8988T (cell line): ENCODE data around the gene TPK1.
"Not testable (repeated sequence)": the region's sequence is repeated elsewhere in the genome, so short reads cannot be mapped to it uniquely, and the experiment has no call there.

ENCODE experiments used
- DNase-seq: peaks from one replicate; pipeline ENCODE4 v3.0.0; 2011

TPK1 gene

DNA sequence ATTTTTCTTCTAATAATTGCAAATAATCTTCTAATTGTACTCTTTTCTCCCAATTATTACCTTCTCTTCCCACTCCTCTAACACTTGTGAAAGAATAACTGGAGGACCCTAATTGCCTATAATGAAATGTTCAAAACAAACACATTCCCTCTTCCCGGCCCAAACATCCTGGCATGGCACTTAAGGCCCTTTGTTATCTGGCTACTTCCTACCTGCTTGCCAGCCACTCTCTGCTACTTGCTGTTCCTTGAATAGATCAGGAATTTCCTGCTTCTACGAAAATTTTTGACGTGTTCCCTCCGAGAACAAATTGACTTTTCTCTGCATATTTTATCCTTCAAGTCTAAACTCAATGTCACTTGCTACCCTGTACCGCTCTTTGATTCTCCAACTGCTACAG is 376.2 kb downstream of the TPK1 start:
- DNase-seq: no peak

DNA sequence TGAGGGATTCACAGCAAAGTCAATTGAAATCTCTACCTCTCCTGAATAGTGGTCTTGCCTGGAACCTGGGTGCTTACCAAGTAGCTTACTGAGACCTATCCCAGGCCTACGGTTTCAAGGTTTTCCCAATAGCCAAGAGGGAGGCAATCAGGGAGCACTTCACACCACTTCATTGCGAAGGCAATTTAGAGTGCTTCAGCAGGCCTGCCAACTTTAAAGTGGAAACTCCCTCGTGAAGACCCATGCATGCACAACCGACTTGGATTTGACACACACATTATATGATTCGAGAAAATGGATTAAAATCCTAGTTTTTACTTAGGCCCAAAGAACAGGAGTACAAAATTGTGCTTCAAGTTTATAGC is 380.8 kb downstream of the TPK1 start:
- DNase-seq: no peak

DNA sequence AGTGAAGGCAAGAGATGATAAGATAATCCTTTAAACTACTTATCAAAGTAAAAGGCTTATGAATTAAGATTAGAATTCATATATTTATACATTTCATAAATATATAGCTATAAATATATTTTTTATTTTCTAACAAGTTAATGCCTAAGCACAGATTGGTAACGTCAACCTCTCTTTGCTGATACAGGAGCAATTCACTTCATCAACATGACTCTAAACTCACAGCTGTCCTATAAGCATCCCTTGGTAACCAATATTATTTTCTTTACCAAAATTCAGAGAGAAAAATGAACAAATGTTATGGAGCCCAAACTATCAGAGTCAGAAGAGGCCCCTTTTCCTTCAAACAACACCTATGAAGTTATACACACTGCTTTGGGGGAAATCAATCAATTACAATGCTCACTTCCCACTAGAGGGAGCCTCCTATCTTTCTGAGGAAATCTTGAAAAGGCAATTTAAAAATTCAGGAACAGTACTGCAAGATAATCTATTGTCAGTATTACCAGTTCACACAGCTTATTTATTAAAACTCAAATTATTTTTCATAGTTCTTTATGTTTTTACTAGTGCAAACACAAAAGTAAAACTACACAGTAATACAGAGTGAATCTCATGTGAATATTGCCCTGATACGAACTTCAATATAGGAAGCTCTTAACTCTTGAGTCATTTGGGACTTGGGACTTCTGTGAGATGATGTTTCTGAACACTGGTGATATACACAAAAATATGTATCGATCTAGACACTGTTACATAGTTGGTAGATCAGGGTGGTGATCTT is 381.4 kb downstream of the TPK1 start:
- no peak for DNase-seq

- DNase-seq: no peak
Observed at GRCh38 chr7:144452064-144452463, 383.8 kb downstream of the TPK1 start.

- DNase-seq: no peak
Observed at GRCh38 chr7:144445590-144445989, 390.3 kb downstream of the TPK1 start.

DNA sequence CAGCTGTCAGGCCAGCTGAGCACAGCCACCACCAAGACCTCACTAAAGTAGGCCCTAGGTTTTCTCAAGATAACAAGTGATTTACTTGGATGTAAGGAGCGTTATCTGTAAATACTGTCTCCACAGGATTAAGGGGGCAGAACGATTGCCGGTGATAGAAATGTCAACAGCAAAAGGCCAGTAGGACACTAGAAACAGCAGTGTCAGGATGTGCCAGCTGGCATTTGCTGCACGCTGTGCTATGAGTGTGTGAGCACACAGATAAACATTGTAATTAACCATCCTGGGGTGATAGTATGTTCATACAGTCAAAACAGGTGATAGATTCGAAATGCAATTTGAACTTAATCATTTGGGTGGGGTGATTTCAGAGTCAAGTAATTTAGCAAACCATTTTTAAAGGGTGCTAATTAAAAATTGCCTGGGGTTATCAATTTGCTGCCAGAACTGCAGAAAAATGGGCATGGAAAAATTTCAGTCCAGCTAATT is 396.1 kb downstream of the TPK1 start:
- no peak for DNase-seq

- DNase-seq: no peak
Observed at GRCh38 chr7:144438759-144439158, 397.1 kb downstream of the TPK1 start.

- DNase-seq: no peak
Observed at GRCh38 chr7:144437370-144438191, 398.3 kb downstream of the TPK1 start.

DNA sequence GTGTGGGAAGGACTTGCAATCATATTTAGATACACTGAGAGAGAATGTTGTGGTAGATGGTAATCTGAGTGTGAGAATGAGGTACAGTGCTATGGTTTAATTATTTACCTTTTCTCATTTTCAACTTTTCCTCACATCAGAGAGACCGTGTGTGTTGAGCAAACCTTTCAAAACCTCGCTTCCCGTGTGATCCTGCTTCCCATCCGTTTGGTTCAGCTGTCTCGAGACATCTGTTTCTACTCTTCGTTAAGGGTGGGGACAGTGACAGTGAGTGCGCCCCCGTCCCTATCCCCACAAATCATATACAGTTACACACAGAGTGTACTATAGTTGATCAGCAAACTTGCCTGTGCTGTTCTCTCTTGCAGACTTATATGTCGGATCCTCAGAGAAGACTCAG is 399.4 kb downstream of the TPK1 start:
- DNase-seq: no peak

GRCh38 chr7:144428431-144428830 is 407.4 kb downstream of the TPK1 start:
- no peak for DNase-seq

DNA sequence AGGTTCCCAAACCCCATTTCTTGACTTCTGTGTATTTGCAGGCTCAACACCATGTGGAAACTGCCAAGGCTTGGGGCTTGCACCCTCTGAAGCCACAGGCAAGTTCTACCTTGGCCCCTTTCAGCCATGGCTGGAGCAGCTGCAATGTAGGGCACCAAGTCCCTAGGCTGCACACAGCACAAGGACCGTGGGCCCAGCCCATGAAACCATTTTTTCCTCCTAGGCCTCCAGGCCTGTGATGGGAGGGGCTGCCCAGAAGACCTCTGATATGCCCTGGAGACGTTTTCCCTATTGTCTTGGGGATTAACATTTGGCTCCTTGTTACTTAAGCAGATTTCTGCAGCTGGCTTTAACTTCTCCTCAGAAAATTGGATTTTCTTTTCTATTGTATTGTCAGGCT is 408.3 kb downstream of the TPK1 start:
- not testable (repeated sequence) for DNase-seq

DNA sequence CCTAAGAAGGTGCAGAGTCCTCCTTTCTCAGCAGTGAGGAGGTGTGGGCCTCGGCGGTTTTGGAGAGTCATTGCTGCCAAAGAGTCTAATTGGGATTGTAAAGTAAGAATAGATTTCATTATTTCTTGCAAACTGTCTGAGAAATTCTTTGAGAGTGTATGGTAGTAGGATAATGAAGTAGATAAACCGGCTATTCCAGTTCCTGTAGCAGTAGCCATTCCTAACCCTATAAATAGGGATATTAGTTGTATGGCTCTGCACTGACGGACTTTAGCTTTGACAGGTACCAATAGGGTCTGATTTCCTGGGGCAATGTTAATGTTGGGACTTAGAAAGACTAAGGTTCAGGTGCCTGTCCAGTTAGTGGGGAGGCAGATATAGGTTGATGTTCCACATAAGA is 416.9 kb downstream of the TPK1 start:
- DNase-seq: not testable (repeated sequence)

DNA sequence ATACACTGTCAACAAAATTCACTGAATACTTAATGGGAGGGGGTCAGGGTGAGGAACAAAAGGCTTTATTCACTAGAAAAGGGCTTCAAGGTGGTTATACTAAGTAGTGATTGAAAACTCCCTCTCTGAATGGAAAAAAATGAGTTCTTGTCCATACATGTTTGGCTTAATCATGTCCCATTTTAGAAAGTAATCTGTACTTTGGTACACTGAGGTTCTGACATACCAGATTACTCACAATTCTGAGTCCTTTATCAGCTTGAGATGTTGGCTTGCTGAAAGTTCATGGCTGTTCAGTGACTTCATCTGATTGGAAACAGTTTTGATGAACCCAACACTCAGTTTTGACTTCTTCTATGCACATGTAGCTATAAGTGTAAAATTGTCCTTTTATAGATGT is 419.5 kb downstream of the TPK1 start:
- DNase-seq: no peak

GRCh38 chr7:144415858-144416257 is 420.0 kb downstream of the TPK1 start:
- no peak for DNase-seq

DNA sequence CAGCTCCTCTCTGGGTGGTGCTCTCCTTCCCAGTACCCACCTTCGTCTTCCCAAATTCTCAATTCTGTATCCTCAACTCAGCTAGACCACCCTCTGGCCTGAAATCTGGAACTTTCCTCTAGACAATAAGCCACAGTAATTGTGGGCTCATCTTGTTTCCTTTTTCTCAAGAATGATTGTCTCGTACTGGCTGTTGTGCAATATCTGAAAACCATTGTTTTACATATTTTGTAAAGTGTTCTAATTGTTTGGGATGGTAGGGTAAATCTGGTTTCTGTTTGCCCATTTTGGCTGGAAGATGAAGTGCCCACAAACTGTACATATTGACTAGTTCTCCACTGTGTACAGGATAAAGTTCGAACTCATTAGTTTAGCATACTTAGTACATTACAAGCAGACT is 421.0 kb downstream of the TPK1 start:
- DNase-seq: no peak

GRCh38 chr7:144410441-144410840 is 425.4 kb downstream of the TPK1 start:
- no peak for DNase-seq

DNA sequence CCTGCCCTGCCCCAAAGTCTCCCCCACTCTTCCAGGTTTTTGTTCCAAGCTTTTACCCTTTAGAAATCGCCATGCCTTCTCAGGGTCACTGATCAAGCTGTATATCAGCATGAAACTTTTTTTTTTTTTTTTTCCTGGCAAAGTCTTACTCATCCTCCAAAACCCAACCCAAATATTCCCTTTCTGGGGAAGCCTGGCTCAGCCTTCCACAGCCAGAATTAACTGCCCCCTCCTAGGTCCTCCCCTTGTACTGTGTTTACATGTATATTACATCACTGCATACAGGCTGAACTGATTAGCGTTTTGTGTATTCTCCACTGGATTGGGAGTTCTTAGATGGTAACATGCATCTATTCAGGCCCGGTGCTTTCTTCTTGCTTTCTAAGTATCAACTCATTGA is 427.7 kb downstream of the TPK1 start:
- DNase-seq: no peak

GRCh38 chr7:144407266-144407931 is 428.5 kb downstream of the TPK1 start:
- DNase-seq: no peak

- DNase-seq: no peak
Observed at GRCh38 chr7:144404946-144405345, 430.9 kb downstream of the TPK1 start.

DNA sequence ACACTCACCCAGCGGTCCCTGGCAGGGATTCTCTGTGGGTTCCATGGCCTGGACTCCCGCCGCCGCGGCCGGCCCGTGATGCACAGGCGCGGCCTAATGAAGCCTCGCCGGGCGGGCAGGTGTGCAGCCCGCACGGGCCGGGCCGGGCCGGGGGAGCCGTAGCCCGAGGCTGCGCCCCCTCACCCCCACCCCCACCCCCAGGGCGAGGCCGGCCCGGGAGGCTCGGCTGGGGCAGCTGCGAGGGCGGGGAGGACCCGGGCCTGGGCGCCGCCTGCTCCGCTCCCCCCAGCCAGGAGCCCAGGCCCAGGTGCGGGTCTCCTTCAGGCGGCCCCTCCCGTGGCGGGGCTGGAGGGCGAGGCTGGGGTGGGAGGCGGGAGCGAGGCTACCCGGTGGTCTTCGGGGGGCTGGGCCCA is 432.2 kb downstream of the TPK1 start, which contains the start of gene NOBOX:
NOBOX (minus strand) TSS at position 45 of the 413 bp plus-strand sequence.
- no peak for DNase-seq

DNA sequence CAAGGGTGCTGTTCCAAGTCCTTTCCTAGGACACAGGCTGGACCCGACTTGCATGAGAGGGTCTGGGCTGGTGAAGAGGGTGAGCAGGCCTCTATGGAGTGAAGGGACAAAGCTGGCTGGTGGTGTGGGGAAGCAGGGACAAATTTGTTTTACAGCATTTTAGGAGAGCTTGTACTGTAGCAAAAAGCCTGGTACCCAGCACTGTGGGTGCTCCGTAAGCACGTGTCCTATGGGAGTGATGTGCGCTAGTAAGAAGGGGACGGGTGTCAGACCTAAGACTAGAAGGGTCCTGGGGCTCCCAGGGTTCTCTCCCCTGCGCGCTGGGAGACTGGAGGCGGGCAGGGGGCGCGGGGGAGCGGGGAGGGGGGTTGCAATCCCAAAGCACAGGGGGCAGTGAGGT is 432.8 kb downstream of the TPK1 start:
- DNase-seq: no peak
